Mesendoderm (in vitro differentiated cells): ENCODE results near the gene SYT7. TPM values are rescaled to one million over a fixed set of nuclear protein-coding genes. Genes with fewer than 3 reads are reported as not detected.

Experiments used
- small RNA-seq: library from polyadenylated mRNA; stranded (forward); fragments of <200 nt; extraction: miRNeasy Mini kit (QIAGEN cat#:217004); gene quantifications from one replicate; pipeline ENCODE3, GENCODE V24; 2013; ENCODE audit not compliant: insufficient read depth

SYT7 gene

Small RNA genes within 50 kb of the gene (small RNA-seq; reads per million reads assigned to genes)
- gene MIR4488, result not detected
